ENCODE measurements around the gene CTDP1. TPM values are rescaled to one million over a fixed set of nuclear protein-coding genes. Genes with fewer than 3 reads are reported as not detected.
"Not testable (repeated sequence)": the region's sequence is repeated elsewhere in the genome, so short reads cannot be mapped to it uniquely, and the experiment has no call there.

Gene CTDP1
- total RNA-seq, 2 experiments from 2014 or later, result 41.6 to 42.5 TPM

GRCh38 chr18:79706658-79707057, 27.1 kb downstream of the CTDP1 start:
- no peak overlapping the region for H3K4me3 Mint-ChIP-seq
- H3K9me3 Mint-ChIP-seq, result no peaks in the 10 kb centered on the region
- no peaks in the 10 kb centered on the region for H3K27me3 Mint-ChIP-seq
- DNase-seq, result no peak
- no peak overlapping the region for H3K27ac Mint-ChIP-seq
- no peak for ATAC-seq (ENCODE audit: low read depth)
- peaks cover 5% of the 10 kb centered on the region for H3K4me1 Mint-ChIP-seq
- POLR2A ChIA-PET, result no interaction called here
- H3K36me3 Mint-ChIP-seq, result peaks cover 27% of the 10 kb centered on the region

GRCh38 chr18:79707239-79707638, 27.6 kb downstream of the CTDP1 start:
- ATAC-seq (ENCODE audit: low read depth), result no peak
- H3K27ac Mint-ChIP-seq, result no peak overlapping the region
- DNase-seq, result no peak
- H3K4me3 Mint-ChIP-seq, result no peak overlapping the region
- H3K27me3 Mint-ChIP-seq, result no peaks in the 10 kb centered on the region
- peaks cover 5% of the 10 kb centered on the region for H3K4me1 Mint-ChIP-seq
- H3K9me3 Mint-ChIP-seq, result no peaks in the 10 kb centered on the region
- POLR2A ChIA-PET, result no interaction called here
- peaks cover 26% of the 10 kb centered on the region for H3K36me3 Mint-ChIP-seq

- ATAC-seq (ENCODE audit: low read depth) (no peak), DNase-seq (no peak)
- Mint-ChIP-seq H3K27me3 (no peaks in the 10 kb centered on the region), H3K9me3 (no peaks in the 10 kb centered on the region), H3K36me3 (peaks cover 26% of the 10 kb centered on the region), H3K4me3 (no peak overlapping the region), H3K27ac (no peak overlapping the region), H3K4me1 (peaks cover 5% of the 10 kb centered on the region)
- POLR2A ChIA-PET, result no interaction called here
These were observed 28.1 kb downstream of the CTDP1 start for GRCh38 chr18:79707671-79708070.

GRCh38 chr18:79708412-79708811, 28.8 kb downstream of the CTDP1 start:
- H3K36me3 Mint-ChIP-seq, result peaks cover 25% of the 10 kb centered on the region
- H3K4me1 Mint-ChIP-seq, result peaks cover 5% of the 10 kb centered on the region
- POLR2A ChIA-PET, result no interaction called here
- no peak overlapping the region for H3K4me3 Mint-ChIP-seq
- ATAC-seq (ENCODE audit: low read depth), result no peak
- H3K27ac Mint-ChIP-seq, result peak overlapping the region; percentile 39
- no peaks in the 10 kb centered on the region for H3K27me3 Mint-ChIP-seq
- no peaks in the 10 kb centered on the region for H3K9me3 Mint-ChIP-seq
- DNase-seq, result no peak

GRCh38 chr18:79712206-79712857, 32.7 kb downstream of the CTDP1 start:
- Mint-ChIP-seq H3K27ac (no peak overlapping the region), H3K4me1 (peaks cover 10% of the 10 kb centered on the region), H3K4me3 (no peak overlapping the region), H3K36me3 (peaks cover 26% of the 10 kb centered on the region), H3K9me3 (no peaks in the 10 kb centered on the region), H3K27me3 (no peaks in the 10 kb centered on the region)
- ATAC-seq (ENCODE audit: low read depth) (no peak), DNase-seq (no peak)
- POLR2A ChIA-PET, result no interaction called here

GRCh38 chr18:79713341-79713740, 33.7 kb downstream of the CTDP1 start:
- ATAC-seq (ENCODE audit: low read depth), result no peak
- POLR2A ChIA-PET, result no interaction called here
- peaks cover 25% of the 10 kb centered on the region for H3K36me3 Mint-ChIP-seq

GRCh38 chr18:79714531-79715240, 35.1 kb downstream of the CTDP1 start:
- Mint-ChIP-seq H3K27ac (no peak overlapping the region), H3K36me3 (peaks cover 36% of the 10 kb centered on the region), H3K27me3 (no peaks in the 10 kb centered on the region), H3K9me3 (no peaks in the 10 kb centered on the region), H3K4me3 (no peak overlapping the region), H3K4me1 (peaks cover 8% of the 10 kb centered on the region)
- no peak for ATAC-seq (ENCODE audit: low read depth)
- DNase-seq, result no peak
- POLR2A ChIA-PET, result no interaction called here

More at GRCh38 chr18:79713341-79713740, 33.7 kb downstream of the CTDP1 start:
- Mint-ChIP-seq H3K27ac (no peak overlapping the region), H3K4me3 (no peak overlapping the region), H3K27me3 (no peaks in the 10 kb centered on the region), H3K9me3 (no peaks in the 10 kb centered on the region), H3K4me1 (peaks cover 8% of the 10 kb centered on the region)
- DNase-seq, result no peak

- DNase-seq (no peak), ATAC-seq (ENCODE audit: low read depth) (no peak)
- Mint-ChIP-seq H3K27ac (peak overlapping the region; percentile 65), H3K4me3 (peak overlapping the region; percentile 55), H3K4me1 (peaks cover 8% of the 10 kb centered on the region), H3K36me3 (peaks cover 42% of the 10 kb centered on the region), H3K9me3 (no peaks in the 10 kb centered on the region), H3K27me3 (no peaks in the 10 kb centered on the region)
- POLR2A ChIA-PET, result no interaction called here
These were observed 35.7 kb downstream of the CTDP1 start for GRCh38 chr18:79715280-79715679.

GRCh38 chr18:79717059-79717458, 37.5 kb downstream of the CTDP1 start:
- Mint-ChIP-seq H3K4me3 (no peak overlapping the region), H3K36me3 (peaks cover 51% of the 10 kb centered on the region), H3K9me3 (no peaks in the 10 kb centered on the region), H3K27ac (no peak overlapping the region), H3K4me1 (peaks cover 8% of the 10 kb centered on the region), H3K27me3 (no peaks in the 10 kb centered on the region)
- ATAC-seq (ENCODE audit: low read depth) (no peak), DNase-seq (no peak)
- POLR2A ChIA-PET, result no interaction called here

- H3K27ac Mint-ChIP-seq, result no peak overlapping the region
- H3K9me3 Mint-ChIP-seq, result no peaks in the 10 kb centered on the region
- peaks cover 8% of the 10 kb centered on the region for H3K4me1 Mint-ChIP-seq
- POLR2A ChIA-PET, result no interaction called here
- H3K27me3 Mint-ChIP-seq, result no peaks in the 10 kb centered on the region
- peaks cover 51% of the 10 kb centered on the region for H3K36me3 Mint-ChIP-seq
- no peak for ATAC-seq (ENCODE audit: low read depth)
- no peak overlapping the region for H3K4me3 Mint-ChIP-seq
- DNase-seq, result no peak
These were observed 38.0 kb downstream of the CTDP1 start for GRCh38 chr18:79717555-79718074.

GRCh38 chr18:79718126-79718525, 38.5 kb downstream of the CTDP1 start:
- peaks cover 53% of the 10 kb centered on the region for H3K36me3 Mint-ChIP-seq
- no peaks in the 10 kb centered on the region for H3K9me3 Mint-ChIP-seq
- ATAC-seq (ENCODE audit: low read depth) (no peak), DNase-seq (no peak)
- H3K27me3 Mint-ChIP-seq, result no peaks in the 10 kb centered on the region
- peaks cover 8% of the 10 kb centered on the region for H3K4me1 Mint-ChIP-seq
- H3K4me3 Mint-ChIP-seq, result no peak overlapping the region
- H3K27ac Mint-ChIP-seq, result no peak overlapping the region
- POLR2A ChIA-PET, result no interaction called here

- Mint-ChIP-seq H3K4me3 (no peak overlapping the region), H3K27ac (no peak overlapping the region), H3K4me1 (peaks cover 8% of the 10 kb centered on the region), H3K27me3 (no peaks in the 10 kb centered on the region), H3K9me3 (no peaks in the 10 kb centered on the region), H3K36me3 (peaks cover 55% of the 10 kb centered on the region)
- no peak for DNase-seq
- POLR2A ChIA-PET, result no interaction called here
- no peak for ATAC-seq (ENCODE audit: low read depth)
These were observed 39.4 kb downstream of the CTDP1 start for GRCh38 chr18:79718878-79719477.

- Mint-ChIP-seq H3K27ac (peak overlapping the region; percentile 34), H3K36me3 (peaks cover 60% of the 10 kb centered on the region)
- H3K27me3 Mint-ChIP-seq; H3K4me1 Mint-ChIP-seq; DNase-seq; H3K4me3 Mint-ChIP-seq; H3K9me3 Mint-ChIP-seq; POLR2A ChIA-PET; ATAC-seq (ENCODE audit: low read depth): not testable (repeated sequence)
These were observed 40.1 kb downstream of the CTDP1 start for GRCh38 chr18:79719478-79720358.
